MM.1S (cell line): ENCODE data around the gene NEMP1.

Experiments
- CTCF ChIP-seq: fragments of 300-600 bp; sonication (generic); IDR thresholded peaks from 2 replicates; pipeline ENCODE4 v1.5.1; 2016; ENCODE audit warnings: antibody characterized with exemption, low read length, mixed read lengths
- EZH2phosphoT487 ChIP-seq: fragments of 300-600 bp; sonication (generic); IDR thresholded peaks from 2 replicates; pipeline ENCODE4 v1.6.1; 2018; ENCODE audit warnings: antibody characterized with exemption, low read length

- TF ChIP-seq CTCF (no peak), EZH2phosphoT487 (no peak)
Measured at GRCh38 chr12:57055824-57056223, 22.8 kb downstream of the NEMP1 start.
